GM19035 (cell line): ENCODE measurements around the gene CHST12.

Experiments used
- ATAC-seq: cut with Tn5 transposase; IDR thresholded peaks from one replicate; pipeline ENCODE4 v1.9.1; 2021; ENCODE audit not compliant: unreplicated experiment

CHST12 gene

GRCh38 chr7:2477447-2478398 is 74.3 kb downstream of the CHST12 start:
- no peak for ATAC-seq

DNA sequence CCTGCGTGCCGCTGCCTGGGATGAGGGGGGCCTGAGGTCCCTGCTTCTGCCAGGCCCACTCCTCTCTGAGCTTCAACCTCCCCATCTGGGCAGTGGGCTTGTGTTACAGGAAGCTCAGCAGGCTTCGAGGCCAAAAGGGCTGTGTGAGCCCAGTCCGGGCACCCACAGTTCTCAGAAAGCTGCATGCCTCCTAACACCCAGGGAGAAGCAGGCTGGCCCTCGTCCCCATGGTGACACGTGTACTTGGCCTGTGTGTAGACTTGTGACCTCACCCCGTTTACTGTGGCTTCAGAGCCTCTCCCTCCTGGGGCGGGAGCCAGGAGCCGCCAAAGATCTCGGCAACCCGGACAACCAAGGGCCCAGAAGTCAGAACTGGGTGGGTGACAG is 75.0 kb downstream of the CHST12 start:
- ATAC-seq = no peak

GRCh38 chr7:2478800-2479199 is 75.4 kb downstream of the CHST12 start:
- ATAC-seq = no peak

GRCh38 chr7:2479276-2480069 is 76.1 kb downstream of the CHST12 start:
- ATAC-seq = no peak

DNA sequence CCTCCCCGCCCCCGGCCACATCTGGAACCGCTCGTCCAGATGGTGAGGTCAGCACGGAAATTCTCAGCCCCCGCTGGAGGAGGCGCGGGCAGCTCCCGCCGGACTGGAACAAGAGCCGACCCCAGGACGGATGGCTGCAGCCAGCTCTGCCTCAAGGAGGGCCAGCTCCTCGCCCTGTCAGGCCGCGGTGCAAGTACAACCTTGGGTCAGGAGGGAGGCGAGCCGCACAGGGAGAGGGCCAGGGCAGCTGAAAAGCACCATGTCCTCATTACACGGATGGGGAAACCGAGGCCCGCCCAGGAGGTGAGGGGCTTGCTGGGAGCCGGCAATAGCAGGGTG is 76.6 kb downstream of the CHST12 start:
- no peak for ATAC-seq

DNA sequence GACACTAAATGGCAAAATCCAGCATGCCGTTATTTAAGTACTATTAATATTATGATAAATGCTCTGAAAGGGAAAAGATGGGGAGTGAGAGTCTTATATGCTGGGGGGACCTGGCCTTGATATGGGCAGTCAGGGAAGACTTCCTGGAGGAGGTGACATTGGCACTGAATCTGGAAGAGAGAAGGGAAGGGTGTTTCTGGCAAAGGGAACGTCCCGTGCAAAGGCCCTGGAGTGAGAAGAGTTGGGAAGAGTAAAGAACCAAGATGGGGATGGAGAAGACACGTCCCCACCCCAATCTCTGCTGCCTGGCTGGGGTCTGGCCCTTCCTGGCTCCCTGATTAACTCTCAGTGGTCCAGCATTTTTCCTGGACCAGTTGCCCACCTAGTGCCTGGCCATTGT is 77.8 kb downstream of the CHST12 start:
- no peak for ATAC-seq

DNA sequence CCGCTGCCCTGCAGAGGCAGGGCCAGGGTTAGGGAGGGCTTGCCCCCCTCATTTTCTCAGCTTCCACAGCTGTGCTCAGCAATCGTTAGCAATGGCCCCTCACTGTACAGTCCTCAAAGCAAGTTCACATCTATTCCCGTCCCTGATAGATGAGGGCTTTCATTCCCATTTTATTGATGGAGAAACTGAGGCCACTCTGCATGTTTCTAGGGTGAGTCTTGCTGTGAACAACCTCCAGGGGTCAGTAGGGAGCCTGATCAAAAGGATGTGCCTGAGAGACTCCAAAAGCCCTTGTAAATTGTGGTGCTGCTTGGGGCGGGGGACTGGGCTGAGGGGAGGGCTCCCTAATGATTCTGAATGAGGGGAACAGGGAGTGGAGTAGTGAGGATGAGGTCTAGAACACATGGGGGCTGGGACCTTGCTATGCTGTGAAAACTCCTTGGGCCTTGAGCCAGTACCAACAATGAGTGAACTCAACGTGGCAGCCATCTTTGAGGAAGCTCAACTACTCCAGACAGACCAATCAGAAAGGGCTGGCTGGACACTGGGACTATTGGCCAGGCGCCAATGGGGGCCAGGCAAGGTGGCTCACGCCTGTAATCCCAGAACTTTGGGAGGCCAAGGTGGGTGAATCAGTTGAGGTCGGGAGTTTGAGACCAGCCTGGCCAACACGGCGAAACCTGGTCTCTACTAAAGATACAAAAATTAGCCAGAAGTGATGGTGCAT is 79.5 kb downstream of the CHST12 start:
- ATAC-seq = no peak

DNA sequence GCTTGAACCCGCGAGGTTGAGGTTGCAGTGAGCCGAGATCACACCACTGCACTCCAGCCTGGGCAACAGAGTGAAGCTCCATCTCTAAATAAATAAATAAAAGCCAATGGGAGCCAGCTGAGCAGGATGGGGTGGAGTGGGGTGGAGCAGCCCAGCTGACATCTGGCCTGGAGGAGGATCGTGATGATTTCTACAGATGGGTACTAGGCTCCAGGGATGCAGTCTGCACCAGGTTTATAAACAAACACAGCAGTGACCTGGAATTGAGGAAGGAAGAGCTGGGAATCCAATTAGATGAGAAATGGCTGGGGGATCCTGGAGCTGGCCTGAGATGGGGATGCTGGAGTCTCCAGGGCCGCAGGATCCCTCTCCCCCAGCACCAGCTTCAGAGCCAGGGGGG is 80.1 kb downstream of the CHST12 start:
- no peak for ATAC-seq

DNA sequence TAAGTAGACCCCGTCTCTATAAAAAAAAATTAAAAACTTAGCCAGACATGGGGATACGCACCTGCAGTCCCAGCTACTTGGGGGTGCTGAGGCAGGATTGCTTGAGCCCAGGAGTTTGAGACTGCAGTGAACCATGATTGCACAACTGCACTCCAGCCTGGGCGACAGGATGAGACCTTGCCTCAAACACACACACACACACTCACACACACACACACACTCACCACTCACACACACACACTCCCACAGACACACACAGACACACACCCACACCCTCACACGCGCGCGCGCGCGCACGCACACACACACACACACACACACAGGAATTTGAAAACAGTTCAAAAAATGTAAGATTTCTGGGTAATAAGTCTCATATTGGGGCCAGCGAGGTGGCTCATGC is 81.5 kb downstream of the CHST12 start:
- no peak for ATAC-seq

DNA sequence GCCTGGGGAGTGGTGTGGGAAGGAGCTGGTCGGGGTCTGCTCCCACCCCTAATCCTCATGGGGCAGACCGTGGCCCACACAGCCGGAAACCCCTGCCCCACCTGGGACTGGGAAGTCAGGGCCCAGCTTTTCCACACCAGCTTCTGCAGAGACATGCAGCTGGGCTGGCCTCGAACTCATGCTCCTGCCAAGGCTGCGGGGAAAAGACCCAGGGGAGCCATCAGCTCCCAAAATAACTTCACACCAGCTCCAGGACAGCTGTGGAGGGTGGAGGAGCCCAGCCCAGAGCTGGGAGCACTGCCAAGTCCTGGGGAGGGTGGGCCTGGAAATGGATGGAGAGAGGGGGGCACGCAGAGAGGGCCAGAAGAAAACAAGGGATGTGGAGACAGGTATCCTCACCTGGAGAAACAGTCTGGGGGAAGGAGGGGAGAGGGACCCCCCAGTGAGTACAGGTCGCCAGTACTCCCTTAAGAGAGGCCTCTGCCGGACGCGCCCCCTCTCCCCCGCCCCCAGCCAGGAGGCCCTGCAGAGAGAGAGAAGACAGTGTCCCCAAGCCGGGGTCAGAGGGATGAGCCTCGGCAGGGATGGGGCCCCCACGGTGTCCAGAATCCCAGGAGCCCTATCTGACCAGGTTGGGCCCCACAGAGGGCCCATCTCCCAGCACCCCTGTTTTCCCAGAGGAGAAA is 84.3 kb downstream of the CHST12 start:
- ATAC-seq = no peak

DNA sequence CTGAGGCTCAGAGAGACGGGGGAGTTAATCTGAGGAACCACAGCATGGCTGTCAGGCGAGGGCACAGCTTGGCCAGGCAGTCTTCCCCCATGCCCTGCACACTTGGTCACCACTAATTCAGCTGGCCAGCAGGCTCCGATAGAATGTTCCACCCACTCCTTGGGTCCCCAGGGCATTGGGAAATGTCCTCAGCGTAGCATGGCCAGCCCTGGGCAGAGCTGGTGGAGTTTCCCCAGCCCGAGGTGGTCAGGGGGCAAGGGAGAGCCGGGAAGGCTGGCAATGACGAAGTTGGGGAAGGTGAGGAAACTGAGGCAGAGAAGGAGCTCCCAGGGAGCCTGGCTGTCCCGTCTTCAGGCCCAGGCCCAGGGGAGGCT is 84.8 kb downstream of the CHST12 start:
- no peak for ATAC-seq

DNA sequence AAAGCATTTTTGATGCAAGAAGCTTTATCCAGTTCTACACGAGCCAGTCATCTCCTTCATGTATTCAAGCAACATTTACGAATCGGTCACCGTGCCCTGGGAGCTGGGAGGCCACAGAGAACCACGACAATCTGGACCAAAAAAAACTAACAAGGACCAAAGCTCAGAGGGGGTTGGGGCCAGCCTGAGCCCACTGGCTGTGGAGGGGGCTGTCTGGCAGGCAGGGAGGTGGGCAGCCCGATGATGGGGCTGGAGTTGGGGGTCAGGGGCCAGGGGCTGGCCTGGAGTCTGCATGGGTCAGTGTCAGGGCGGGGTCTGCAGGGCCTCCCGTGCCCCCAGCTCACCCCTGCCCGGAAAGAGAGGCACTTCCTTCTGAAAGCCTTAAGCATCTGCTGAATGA is 85.3 kb downstream of the CHST12 start:
- no peak for ATAC-seq

GRCh38 chr7:2490181-2490651 is 86.8 kb downstream of the CHST12 start:
- no peak for ATAC-seq

GRCh38 chr7:2492038-2492437 is 88.6 kb downstream of the CHST12 start:
- ATAC-seq = no peak

DNA sequence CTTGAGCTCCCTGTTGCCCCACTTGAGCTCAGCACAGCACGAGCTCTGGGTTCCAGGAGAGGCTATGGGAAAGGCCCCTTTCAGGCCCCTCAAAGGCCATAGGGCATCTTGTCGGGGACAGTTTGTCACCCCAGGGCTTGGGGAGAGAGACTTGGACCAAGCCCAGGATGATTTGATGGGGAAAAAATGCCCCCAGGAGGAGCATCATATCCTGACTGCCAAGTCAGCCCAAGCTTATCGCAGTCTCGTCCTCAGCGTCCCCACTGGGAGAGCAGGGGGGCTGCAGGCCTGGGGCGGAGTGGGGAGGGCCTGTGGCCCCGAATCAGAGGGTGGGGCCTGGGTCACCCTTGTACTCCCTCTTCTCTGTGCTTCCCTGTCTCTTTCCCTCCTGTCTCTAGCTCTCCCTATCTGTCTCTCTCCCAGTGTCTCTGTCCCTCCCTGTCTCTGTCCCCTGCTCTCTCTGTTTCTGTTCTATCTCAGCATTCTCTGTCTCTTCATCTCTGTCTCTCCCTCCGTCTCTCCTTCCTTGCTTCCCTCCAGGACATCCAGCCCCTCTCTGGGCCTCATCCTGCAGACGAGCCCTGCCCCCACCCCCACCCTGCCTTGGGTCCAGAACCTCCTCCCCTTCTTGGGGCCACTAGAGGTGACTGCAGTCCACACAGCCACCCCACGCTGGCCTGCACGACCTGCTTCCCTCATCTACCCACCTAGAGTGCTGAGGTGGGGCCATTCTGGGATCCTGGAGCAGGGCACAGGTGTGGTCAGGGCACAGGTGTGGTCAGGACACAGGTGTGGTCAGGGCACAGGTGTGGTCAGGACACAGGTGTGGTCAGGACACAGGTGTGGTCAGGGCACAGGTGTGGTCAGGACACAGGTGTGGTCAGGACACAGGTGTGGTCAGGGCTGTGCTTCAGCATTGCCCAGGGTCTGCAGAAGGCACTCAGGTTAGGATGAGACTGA is 90.1 kb downstream of the CHST12 start:
- ATAC-seq = no peak

DNA sequence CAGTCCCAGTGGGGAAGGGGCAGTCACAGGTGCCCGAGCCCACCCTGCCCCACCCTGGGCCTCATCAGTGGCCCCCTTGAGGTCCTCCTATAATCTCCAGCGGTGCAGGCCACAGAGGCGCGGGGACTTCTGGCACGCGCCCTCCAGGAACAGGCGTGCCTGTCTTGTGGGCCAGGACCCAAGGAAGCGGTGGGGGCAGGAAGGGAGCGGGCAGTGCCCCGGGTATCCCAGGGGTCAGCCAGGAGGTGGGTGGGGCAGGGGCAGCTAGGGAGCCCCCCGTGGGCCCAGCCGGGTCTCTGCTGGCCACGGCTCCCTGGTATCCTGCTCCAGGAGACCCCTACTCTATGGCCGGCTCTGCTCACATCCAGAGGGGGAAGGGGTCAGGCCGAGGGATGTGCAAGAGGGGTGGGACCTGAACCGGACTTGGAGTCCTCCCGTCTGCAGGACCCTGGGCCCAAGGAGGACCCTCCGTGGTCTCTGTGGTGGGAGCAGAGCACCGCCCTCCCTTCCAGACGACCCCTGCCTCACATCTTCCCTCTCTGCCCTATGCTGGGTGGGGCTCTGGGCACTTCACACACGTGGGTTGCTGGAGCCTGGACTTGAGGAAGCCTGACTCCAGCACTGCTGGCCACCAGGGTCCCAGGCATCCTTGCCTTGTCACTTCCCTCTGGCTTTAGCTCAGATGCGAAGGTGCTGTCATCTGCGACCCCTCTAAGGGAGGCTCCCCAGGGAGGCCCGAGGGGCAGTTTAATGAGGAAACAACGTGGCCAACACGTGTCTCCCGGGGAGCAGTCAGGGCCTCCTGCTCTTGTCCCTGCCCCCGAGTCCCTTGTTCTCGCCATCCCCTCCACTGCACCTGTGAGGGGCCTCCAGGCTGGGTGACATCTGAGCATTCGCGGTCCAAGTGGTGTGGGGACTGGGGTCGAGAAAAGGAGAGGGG is 91.0 kb downstream of the CHST12 start:
- no peak for ATAC-seq

GRCh38 chr7:2495418-2496299 is 92.2 kb downstream of the CHST12 start:
- no peak for ATAC-seq

GRCh38 chr7:2496375-2496774 is 93.0 kb downstream of the CHST12 start:
- no peak for ATAC-seq
